Endothelial cell of umbilical vein (primary cell): ENCODE measurements around the gene TIGIT. TPM values are rescaled to one million over a fixed set of nuclear protein-coding genes. Genes with fewer than 3 reads are reported as not detected.

Source experiments
- BruUV-seq: library from RNA; stranded (reverse); fragments of 400-500 nt; replicated peaks from 2 replicates; lab custom pipeline; 2021; lab: Mats Ljungman, UMichigan
- CTCF ChIA-PET: fragments of 300-600, 350-600 bp; sonication (Branson Sonifier 250); formaldehyde crosslinking; loops from one replicate; lab custom pipeline; 2021; ENCODE audit warnings: antibody characterized with exemption, inconsistent platforms; lab: Charles Lee
- POLR2A ChIA-PET: fragments of 300-600, 350-600 bp; sonication (Branson Sonifier 250); formaldehyde crosslinking; loops from one replicate; lab custom pipeline; 2021; ENCODE audit warnings: antibody characterized with exemption, inconsistent platforms; lab: Charles Lee
- DNase-seq: peaks from one replicate; pipeline ENCODE4 v3.0.0-alpha.2; 2011; ENCODE audit warnings: low read depth, low spot score
- FAIRE-seq: peaks from 2 replicates; lab custom pipeline; 2011; peaks lifted over from hg19 to GRCh38; lab: Jason Lieb, UNC
- H2AFZ ChIP-seq: 2 replicates; pipeline ENCODE4 v1.6.0; 2012; ENCODE audit warnings: low read depth, low read length, control low read depth, inconsistent platforms
- H3K27ac ChIP-seq: 2 replicates; pipeline ENCODE4 v1.5.1; 2011; ENCODE audit warnings: low read depth, mild to moderate bottlenecking, control low read depth, low read length, moderate library complexity; ENCODE audit not compliant: insufficient read depth
- H3K27me3 ChIP-seq, 2 experiments: 2 replicates each; pipeline versions ENCODE4 v1.6.0 to v1.6.1; 2011; ENCODE audit warnings: low read length in 2 of 2, mixed read lengths in 1 of 2; ENCODE audit not compliant: control insufficient read depth in 2 of 2, insufficient read depth in 2 of 2
- H3K36me3 ChIP-seq, 2 experiments: 2 replicates in 1 of 2; 3 replicates in 1 of 2; pipeline ENCODE4 v1.5.1; 2011; ENCODE audit warnings: low read length in 2 of 2, mild to moderate bottlenecking in 1 of 2, moderate library complexity in 1 of 2; ENCODE audit not compliant: control insufficient read depth in 2 of 2, insufficient read depth in 2 of 2; ENCODE audit errors: extremely low read depth in 1 of 2
- H3K4me1 ChIP-seq: 3 replicates; pipeline ENCODE4 v1.5.1; 2011; ENCODE audit warnings: mild to moderate bottlenecking, low read length; ENCODE audit not compliant: control insufficient read depth, insufficient read depth; ENCODE audit errors: extremely low read depth
- H3K4me2 ChIP-seq: 2 replicates; pipeline ENCODE4 v1.6.1; 2011; ENCODE audit warnings: low read length, control low read depth, mixed read lengths; ENCODE audit not compliant: insufficient read depth
- H3K4me3 ChIP-seq, 3 experiments: fragments of 200-600 bp in 1 of 3; sonication (generic), shearing (Covaris generic) in 1 of 3; replicated peaks in 1 of 3; 2 replicates each; pipeline ENCODE4 v1.5.1; 2011 to 2016; ENCODE audit warnings: control low read depth in 3 of 3, low read length in 3 of 3, mild to moderate bottlenecking in 2 of 3, inconsistent platforms in 1 of 3, low read depth in 1 of 3, moderate library complexity in 1 of 3; ENCODE audit not compliant: insufficient read depth in 1 of 3
- H3K79me2 ChIP-seq: 2 replicates; pipeline ENCODE4 v1.6.0; 2012; ENCODE audit warnings: low read length, inconsistent platforms; ENCODE audit not compliant: control insufficient read depth, insufficient read depth
- H3K9ac ChIP-seq: replicated peaks from 2 replicates; pipeline ENCODE3; 2011; ENCODE audit warnings: low read length, control low read depth; ENCODE audit not compliant: insufficient read depth; ENCODE audit errors: extremely low read depth
- H3K9me1 ChIP-seq: replicated peaks from 3 replicates; pipeline ENCODE4 v1.6.0; 2011; ENCODE audit warnings: mild to moderate bottlenecking, low read length; ENCODE audit not compliant: control insufficient read depth, insufficient read depth; ENCODE audit errors: extremely low read depth
- H3K9me3 ChIP-seq: replicated peaks from 2 replicates; pipeline ENCODE4 v1.5.1; 2012; ENCODE audit warnings: low read length, inconsistent platforms; ENCODE audit not compliant: control insufficient read depth, insufficient read depth
- H4K20me1 ChIP-seq: replicated peaks from 2 replicates; pipeline ENCODE3; 2011; ENCODE audit warnings: mild to moderate bottlenecking, low read length; ENCODE audit not compliant: control insufficient read depth, insufficient read depth; ENCODE audit errors: extremely low read depth
- CTCF ChIP-seq, 2 donors: IDR thresholded peaks; 1 replicate in 1 of 2; 2 replicates in 1 of 2; pipeline ENCODE4 v1.5.1; 2011; ENCODE audit warnings: low read length in 2 of 2, mild to moderate bottlenecking in 2 of 2, moderate library complexity in 2 of 2, control low read depth in 1 of 2, inconsistent platforms in 1 of 2, low read depth in 1 of 2; ENCODE audit not compliant: insufficient read depth in 1 of 2; ENCODE audit errors: extremely low read depth in 1 of 2
- EZH2 ChIP-seq: IDR thresholded peaks from 2 replicates; pipeline ENCODE4 v1.6.1; 2012; ENCODE audit warnings: borderline replicate concordance, low read depth, mild to moderate bottlenecking, moderate library complexity, low read length, inconsistent platforms; ENCODE audit not compliant: severe bottlenecking
- FOS ChIP-seq: IDR thresholded peaks from 2 replicates; pipeline ENCODE4 v1.6.1; 2011; ENCODE audit warnings: mild to moderate bottlenecking, low read length, moderate library complexity, borderline replicate concordance; ENCODE audit not compliant: insufficient read depth
- GATA2 ChIP-seq: IDR thresholded peaks from 2 replicates; pipeline ENCODE4 v1.7.0; 2011; ENCODE audit warnings: low read depth, mild to moderate bottlenecking, moderate library complexity, mixed read lengths, low read length; ENCODE audit not compliant: insufficient read length, insufficient read depth
- JUN ChIP-seq: IDR thresholded peaks from 2 replicates; pipeline ENCODE4 v1.6.1; 2011; ENCODE audit warnings: borderline replicate concordance, low read depth; ENCODE audit not compliant: insufficient read length, insufficient read depth
- MAX ChIP-seq: IDR thresholded peaks from 2 replicates; pipeline ENCODE4 v1.6.1; 2011; ENCODE audit not compliant: insufficient read depth, insufficient read length
- MYC ChIP-seq: IDR thresholded peaks from one replicate; pipeline ENCODE4 v1.6.1; 2011; ENCODE audit warnings: mild to moderate bottlenecking, low read depth, low read length
- POLR2A ChIP-seq: IDR thresholded peaks from 2 replicates; pipeline ENCODE4 v1.6.1; 2012; ENCODE audit warnings: low read depth, mild to moderate bottlenecking, control low read depth, low read length
- POLR2AphosphoS5 ChIP-seq: IDR thresholded peaks from 2 replicates; pipeline ENCODE4 v1.6.1; 2012; ENCODE audit warnings: low read depth, mild to moderate bottlenecking, control low read depth, low read length, moderate library complexity; ENCODE audit not compliant: insufficient read depth
- dilution Hi-C: fragments of 300-500 bp; cut with MboI; formaldehyde crosslinking; loops from one replicate; pipeline ENCODE4 v1.15.0; 2019; ENCODE audit warnings: low sequenced_read_pairs; ENCODE audit not compliant: extremely low pct_ligation_motif_present
- intact Hi-C: fragments of 100-400 bp; cut with micrococcal nuclease; formaldehyde crosslinking; loops from one replicate; pipeline ENCODE4 v1.10.0; 2022
- polyA plus RNA-seq, 4 experiments: library from polyadenylated mRNA; depleted of rRNA in 3 of 4; stranded (reverse) in 3 of 4; unstranded in 1 of 4; fragments of >200 nt; gene quantifications; 2 replicates each; pipeline versions ENCODE4 v1.2.1 to v1.2.3, GENCODE V29; 2011 to 2012; ENCODE audit warnings: missing spikeins in 1 of 4
- total RNA-seq: library from RNA; stranded (reverse); gene quantifications from 2 replicates; pipeline ENCODE4 v1.2.3, GENCODE V29; 2021

TIGIT gene
- total and polyA plus RNA-seq, 2 donors (not counting 3 experiments of a cell fraction or from before 2014, with no cell fraction given) = not detected

GRCh38 chr3:114272271-114272670, 21.6 kb upstream of the TIGIT start:
- Histone ChIP-seq H3K27me3 (no peaks in the 10 kb centered on the region), H3K9ac (no peak overlapping the region), H3K9me1 (no peaks in the 10 kb centered on the region), H3K9me3 (no peaks in the 10 kb centered on the region), H3K4me2 (no peak overlapping the region), H4K20me1 (no peaks in the 10 kb centered on the region), H3K4me3 (no peak overlapping the region), H3K4me1 (no peaks in the 10 kb centered on the region), H3K79me2 (no peaks in the 10 kb centered on the region), H3K36me3 (no peaks in the 10 kb centered on the region), H3K27ac (no peak overlapping the region), H2AFZ (no peak overlapping the region)
- dilution Hi-C loops (no loop called here), intact Hi-C loops (no loop called here)
- FAIRE-seq = no peak
- no TSS peak for BruUV-seq
- CTCF ChIA-PET = interaction anchor here (1.0 kb wide), 1 partner anchor 27 kb away, joined by 3 read pairs; no protein-coding TSS in a partner anchor
- POLR2A ChIA-PET = no interaction called here
- no peak for TF ChIP-seq EZH2
- no peak for TF ChIP-seq MYC
- TF ChIP-seq POLR2AphosphoS5 = no peak
- no peak for TF ChIP-seq FOS
- no peak for TF ChIP-seq POLR2A
- no peak for TF ChIP-seq MAX
- no peak for TF ChIP-seq GATA2
- TF ChIP-seq CTCF (IDR thresholded peaks at IDR 0.05; ENCODE audit: extremely low read depth in 1 of 2, insufficient read depth in 1 of 2, low read depth in 1 of 2, low read length in 2 of 2) = no peak
- no peak for TF ChIP-seq JUN
- no peak for DNase-seq
